NCI-H128 (cell line): ENCODE results near the gene FBXO3.
"Not testable (repeated sequence)": the region's sequence is repeated elsewhere in the genome, so short reads cannot be mapped to it uniquely, and the experiment has no call there.

Experiments
- DNase-seq: peaks from one replicate; lab custom pipeline; 2025; ENCODE audit not compliant: unreplicated experiment; lab: John Stamatoyannopoulos, UW

FBXO3 gene

GRCh38 chr11:33730716-33731115 lies 43.6 kb downstream of the FBXO3 start:
- no peak for DNase-seq

- not testable (repeated sequence) for DNase-seq
Measured at GRCh38 chr11:33729072-33729664, 45.2 kb downstream of the FBXO3 start.

DNA sequence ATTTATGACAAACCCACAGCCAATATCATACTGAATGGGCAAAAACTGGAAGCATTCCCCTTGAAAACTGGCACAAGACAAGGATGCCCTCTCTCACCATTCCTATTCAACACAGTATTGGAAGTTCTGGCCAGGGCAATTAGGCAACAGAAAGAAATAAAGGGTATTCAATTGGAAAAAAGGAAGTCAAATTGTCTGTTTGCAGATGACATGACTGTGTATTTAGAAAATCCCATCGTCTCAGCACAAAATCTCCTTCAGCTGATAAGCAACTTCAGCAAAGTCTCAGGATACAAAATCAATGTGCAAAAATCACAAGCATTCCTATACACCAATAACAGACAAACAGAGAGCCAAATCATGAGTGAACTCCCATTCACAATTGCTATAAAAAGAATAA lies 46.8 kb downstream of the FBXO3 start:
- not testable (repeated sequence) for DNase-seq

- no peak for DNase-seq
Measured at GRCh38 chr11:33725496-33725895, 48.8 kb downstream of the FBXO3 start.

- DNase-seq, result no peak
Measured at GRCh38 chr11:33724644-33725035, 49.7 kb downstream of the FBXO3 start.

- DNase-seq, result no peak
Measured at GRCh38 chr11:33723238-33723881, 51.0 kb downstream of the FBXO3 start.

GRCh38 chr11:33722590-33723234 lies 51.6 kb downstream of the FBXO3 start:
- no peak for DNase-seq

GRCh38 chr11:33721984-33722383 lies 52.3 kb downstream of the FBXO3 start:
- DNase-seq, result no peak

GRCh38 chr11:33721426-33721825 lies 52.9 kb downstream of the FBXO3 start:
- DNase-seq, result no peak

GRCh38 chr11:33719587-33719986 lies 54.7 kb downstream of the FBXO3 start:
- DNase-seq, result no peak

DNA sequence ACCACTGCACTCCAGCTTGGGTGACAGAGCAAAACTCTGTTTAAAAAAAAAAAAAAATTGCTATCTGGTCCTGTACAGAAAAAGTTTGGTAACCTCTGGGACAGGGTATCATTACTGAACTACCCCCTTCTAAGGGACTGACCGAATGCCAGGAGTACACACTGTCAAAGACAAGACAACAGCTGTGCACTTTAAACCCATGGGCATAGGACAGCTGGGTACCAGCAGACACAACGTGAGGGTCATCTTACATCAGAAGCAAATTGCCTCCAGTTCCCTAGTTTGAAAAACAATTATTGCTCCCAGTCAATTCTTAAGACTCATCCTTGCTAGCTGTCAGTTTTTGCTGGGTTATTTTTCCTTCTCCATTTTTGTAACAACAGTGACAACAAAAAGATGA lies 55.9 kb downstream of the FBXO3 start:
- DNase-seq, result no peak

- no peak for DNase-seq
Measured at GRCh38 chr11:33716243-33716642, 58.1 kb downstream of the FBXO3 start.

- DNase-seq, result no peak
Measured at GRCh38 chr11:33713856-33714398, 60.4 kb downstream of the FBXO3 start.

DNA sequence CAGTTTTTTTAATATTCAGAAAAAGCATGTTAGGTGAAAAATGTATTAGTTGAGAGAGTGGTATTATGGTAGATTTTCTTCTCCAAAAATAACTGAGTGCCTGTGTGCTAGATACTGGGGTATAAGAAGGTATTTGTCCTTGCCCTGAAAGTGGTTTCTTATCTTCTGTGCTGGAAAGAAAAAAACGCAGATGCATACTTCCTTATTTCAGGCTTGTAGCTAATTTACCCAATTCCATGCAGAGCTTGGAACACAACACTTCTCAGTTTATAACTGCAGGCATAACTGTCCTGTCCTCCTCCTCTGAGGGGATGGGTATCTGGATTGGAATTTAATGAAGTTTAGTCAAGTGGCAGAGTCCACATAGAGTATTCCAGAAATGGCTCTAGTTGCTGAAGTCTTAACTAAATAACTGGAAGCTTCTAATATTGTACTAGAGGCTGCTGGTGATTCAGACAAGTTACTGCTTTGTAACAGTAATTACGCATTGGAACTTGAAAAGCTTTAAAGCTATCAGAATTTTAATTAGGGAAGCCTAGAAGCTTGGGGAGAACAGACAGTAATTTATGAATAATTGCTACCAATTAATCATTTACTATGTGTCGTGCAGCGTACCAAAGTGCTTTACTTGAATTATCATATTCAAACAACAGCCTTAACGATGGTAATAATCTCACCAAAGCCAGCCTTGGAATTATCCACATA lies 61.0 kb downstream of the FBXO3 start:
- DNase-seq, result no peak

GRCh38 chr11:33712436-33712835 lies 61.9 kb downstream of the FBXO3 start:
- no peak for DNase-seq

GRCh38 chr11:33709466-33709865 lies 64.9 kb downstream of the FBXO3 start:
- DNase-seq, result no peak

- no peak for DNase-seq
Measured at GRCh38 chr11:33708985-33709384, 65.3 kb downstream of the FBXO3 start.

DNA sequence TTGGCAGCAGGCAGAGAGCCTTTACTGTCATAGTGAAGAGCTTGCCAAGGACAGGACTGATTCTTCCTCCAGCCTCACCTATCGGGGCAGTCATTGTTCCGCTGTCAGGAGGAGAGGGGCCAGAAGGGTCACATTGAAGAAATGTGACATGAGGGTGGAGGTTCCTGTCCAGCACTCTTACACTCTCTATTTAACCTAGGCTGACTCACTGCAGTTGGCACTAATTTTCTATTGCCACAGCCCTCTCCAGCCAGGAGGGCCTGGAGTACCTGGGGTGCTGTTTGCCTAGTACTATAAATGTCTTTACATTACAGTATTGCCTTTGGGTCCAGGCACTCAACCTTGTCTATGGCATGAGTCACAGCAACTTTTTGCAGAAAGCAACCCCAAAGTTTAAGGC lies 66.5 kb downstream of the FBXO3 start:
- DNase-seq, result not testable (repeated sequence)

DNA sequence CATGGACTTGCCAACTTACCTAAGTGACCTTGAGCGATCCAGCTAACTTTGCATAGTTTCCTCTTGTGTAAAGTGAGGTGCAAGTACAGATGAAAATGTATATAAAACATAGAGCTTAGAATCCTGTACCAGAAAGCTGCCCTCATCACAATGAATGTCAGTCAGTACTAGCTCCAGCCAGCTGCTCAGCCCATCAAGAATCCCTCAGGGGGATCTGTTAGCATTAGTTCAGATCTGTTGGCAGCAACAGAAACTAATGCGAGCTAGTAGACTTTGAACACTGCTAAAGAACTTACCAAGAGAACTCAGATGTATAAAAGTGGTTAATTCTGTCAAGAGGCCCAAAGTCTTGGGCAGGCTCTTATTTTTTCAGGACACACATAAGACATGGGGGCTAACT lies 67.4 kb downstream of the FBXO3 start:
- DNase-seq, result no peak

GRCh38 chr11:33706546-33706945 lies 67.8 kb downstream of the FBXO3 start:
- DNase-seq, result no peak

- no peak for DNase-seq
Measured at GRCh38 chr11:33704240-33705002, 69.9 kb downstream of the FBXO3 start.
